Measurements from ENCODE around the gene SEC14L5. TPM values are rescaled to one million over a fixed set of nuclear protein-coding genes. Genes with fewer than 3 reads are reported as not detected.
A peak's percentile ranks its signal among the peaks of the same experiment; 100 is the strongest.

Gene SEC14L5
- total and polyA plus RNA-seq, 5 donors from 2014 or later = 1.5 TPM; not detected in 4

DNA sequence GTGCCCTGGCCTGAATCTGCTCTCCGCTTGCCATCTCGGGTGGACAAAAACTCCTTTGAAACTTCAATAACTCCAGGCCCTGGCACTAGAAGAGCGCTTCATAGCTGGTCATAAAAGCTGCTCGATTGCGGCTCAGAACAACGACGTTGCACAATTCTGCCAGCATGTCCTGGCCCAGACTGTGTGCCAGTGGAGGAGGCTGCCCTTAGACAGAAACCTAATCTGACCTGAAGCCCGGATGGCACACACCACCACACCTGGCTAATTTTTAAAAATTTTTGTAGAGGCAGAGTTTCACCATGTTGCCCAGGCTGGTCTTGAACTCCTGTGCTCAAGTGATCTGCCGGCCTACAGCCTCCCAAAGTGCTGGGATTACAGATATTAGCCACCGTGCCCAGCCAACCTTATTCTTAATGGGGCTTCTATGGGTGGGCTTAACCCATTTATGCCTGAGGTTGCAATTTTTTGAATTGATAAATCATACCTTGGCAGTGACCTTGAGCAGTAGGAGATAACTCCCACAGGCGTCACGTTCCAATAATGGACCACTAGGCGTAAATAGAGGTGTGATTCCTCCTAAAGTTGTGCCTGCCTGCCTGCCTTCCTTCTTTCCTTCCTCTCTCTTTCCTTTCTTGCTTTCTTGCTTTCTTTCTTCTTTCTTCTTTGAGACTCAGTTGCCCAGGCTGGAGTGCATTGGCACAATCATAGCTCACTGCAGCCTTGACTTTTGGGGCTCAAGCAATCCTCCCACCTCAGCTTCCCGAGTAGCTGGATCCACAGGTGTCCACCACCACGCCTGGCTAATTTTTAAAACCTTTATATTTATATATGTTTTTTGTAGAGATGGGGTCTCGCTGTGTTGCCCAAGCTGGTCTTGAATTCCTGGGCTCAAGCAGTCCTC lies 20.1 kb upstream of the SEC14L5 start:
- Histone ChIP-seq H3K4me1 (ENCODE audit: control insufficient read depth, insufficient read depth, low read length, poor library complexity, severe bottlenecking) (peaks cover 11% of the 10 kb centered on the region), H3K27ac (ENCODE audit: insufficient read depth, low read length, poor library complexity, severe bottlenecking) (no peak overlapping the region), H3K36me3 (ENCODE audit: control insufficient read depth, insufficient read depth, low read length) (no peaks in the 10 kb centered on the region), H3K27me3 (ENCODE audit: control insufficient read depth, insufficient read depth, low read length) (peaks cover 3% of the 10 kb centered on the region), H3K9me3 (ENCODE audit: control insufficient read depth in 2 of 2, low read length in 2 of 2) (no peaks in the 10 kb centered on the region), H3K4me3 (ENCODE audit: low read depth, low read length) (no peak overlapping the region)
- Mint-ChIP-seq H3K27me3 (peaks cover 31% of the 10 kb centered on the region), H3K9me3 (peaks cover 0 to 2% (median 0%) of the 10 kb centered on the region in 7 donors), H3K36me3 (no peaks in the 10 kb centered on the region), H3K27ac (no peak overlapping the region), H3K4me3 (peak overlapping the region in 1 of 4 donors; percentile 25), H3K4me1 (peaks cover 0 to 10% (median 0%) of the 10 kb centered on the region in 4 donors)
- no peak for ATAC-seq (ENCODE audit: low read depth in 2 of 2)
- DNase-seq = no peak

DNA sequence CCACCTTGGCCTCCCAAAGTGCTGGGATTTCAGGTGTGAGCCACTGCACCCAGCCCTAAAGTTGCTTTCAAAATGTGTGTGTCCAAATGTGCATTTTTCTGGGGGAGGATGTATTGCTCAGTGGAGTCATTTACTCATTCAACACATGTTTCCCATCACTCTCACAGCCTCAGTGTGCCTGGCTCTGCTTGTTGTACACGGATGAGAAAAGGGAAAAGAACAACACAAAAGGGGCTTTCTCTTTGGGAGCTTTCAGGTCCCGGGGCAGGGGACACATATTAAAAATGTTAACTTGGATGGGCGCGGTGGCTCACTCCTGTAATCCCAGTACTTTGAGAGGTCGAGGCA lies 19.5 kb upstream of the SEC14L5 start:
- peaks cover 31% of the 10 kb centered on the region for H3K27me3 Mint-ChIP-seq
- H3K27ac Mint-ChIP-seq = no peak overlapping the region
- no peak for ATAC-seq (ENCODE audit: low read depth in 2 of 2)
- no peak for DNase-seq
- H3K27me3 ChIP-seq (ENCODE audit: control insufficient read depth, insufficient read depth, low read length) = peaks cover 3% of the 10 kb centered on the region
- no peaks in the 10 kb centered on the region for H3K9me3 ChIP-seq (ENCODE audit: control insufficient read depth in 2 of 2, low read length in 2 of 2)
- no peak overlapping the region for H3K4me3 ChIP-seq (ENCODE audit: low read depth, low read length)
- no peak overlapping the region for H3K4me3 Mint-ChIP-seq
- H3K9me3 Mint-ChIP-seq = peaks cover 0 to 2% (median 0%) of the 10 kb centered on the region in 7 donors
- no peaks in the 10 kb centered on the region for H3K36me3 ChIP-seq (ENCODE audit: control insufficient read depth, insufficient read depth, low read length)
- H3K4me1 ChIP-seq (ENCODE audit: control insufficient read depth, insufficient read depth, low read length, poor library complexity, severe bottlenecking) = peaks cover 11% of the 10 kb centered on the region
- no peak overlapping the region for H3K27ac ChIP-seq (ENCODE audit: insufficient read depth, low read length, poor library complexity, severe bottlenecking)
- peaks cover 0 to 10% (median 0%) of the 10 kb centered on the region in 4 donors for H3K4me1 Mint-ChIP-seq
- H3K36me3 Mint-ChIP-seq = no peaks in the 10 kb centered on the region

DNA sequence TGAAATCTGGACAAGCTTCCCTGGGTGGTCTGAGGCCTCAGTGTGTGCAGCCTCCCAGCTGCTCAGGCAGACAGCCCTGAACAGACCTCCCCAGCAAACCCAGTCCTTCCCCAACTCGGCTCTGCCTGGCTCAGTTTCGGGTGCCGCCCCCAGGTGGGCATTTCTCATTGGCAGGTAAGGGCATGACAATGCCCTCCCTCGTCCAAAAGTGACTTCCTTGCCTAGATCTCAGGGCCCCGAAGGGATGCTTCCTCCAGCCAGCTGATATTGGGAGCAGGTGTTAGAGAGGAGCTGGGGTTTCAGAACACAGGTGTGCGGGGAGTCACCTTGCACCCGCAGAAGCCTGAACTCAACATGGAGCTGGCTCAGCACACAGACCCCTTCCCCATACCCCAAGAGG lies 17.4 kb upstream of the SEC14L5 start:
- no peaks in the 10 kb centered on the region for H3K9me3 ChIP-seq (ENCODE audit: control insufficient read depth in 2 of 2, low read length in 2 of 2)
- Mint-ChIP-seq H3K4me1 (peaks cover 0 to 10% (median 0%) of the 10 kb centered on the region in 4 donors), H3K27me3 (peaks cover 28% of the 10 kb centered on the region), H3K9me3 (no peaks in the 10 kb centered on the region), H3K4me3 (no peak overlapping the region), H3K36me3 (no peaks in the 10 kb centered on the region), H3K27ac (no peak overlapping the region)
- DNase-seq (no peak), ATAC-seq (ENCODE audit: low read depth in 2 of 2) (no peak)
- no peak overlapping the region for H3K4me3 ChIP-seq (ENCODE audit: low read depth, low read length)
- H3K4me1 ChIP-seq (ENCODE audit: control insufficient read depth, insufficient read depth, low read length, poor library complexity, severe bottlenecking) = peaks cover 11% of the 10 kb centered on the region
- H3K36me3 ChIP-seq (ENCODE audit: control insufficient read depth, insufficient read depth, low read length) = no peaks in the 10 kb centered on the region
- H3K27me3 ChIP-seq (ENCODE audit: control insufficient read depth, insufficient read depth, low read length) = no peaks in the 10 kb centered on the region
- H3K27ac ChIP-seq (ENCODE audit: insufficient read depth, low read length, poor library complexity, severe bottlenecking) = no peak overlapping the region

DNA sequence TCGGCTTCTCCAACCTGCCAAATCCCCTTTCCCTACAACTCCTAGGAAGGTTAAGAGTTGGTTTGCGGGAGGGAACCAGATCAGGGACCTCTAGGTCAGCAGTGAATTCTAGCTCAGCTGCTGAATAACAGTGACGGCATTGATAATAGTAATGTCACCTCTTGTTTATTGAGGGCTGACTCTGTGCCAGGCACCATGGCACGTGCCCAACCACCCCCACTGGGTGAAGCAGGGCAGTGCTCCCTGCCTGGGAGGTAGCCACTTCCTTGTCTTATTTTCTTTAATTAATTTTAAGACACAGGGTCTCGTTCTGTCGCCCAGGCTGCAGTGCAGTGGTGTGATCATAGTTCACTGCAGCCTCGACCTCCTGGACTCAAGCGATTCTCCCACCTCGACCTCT lies 15.6 kb upstream of the SEC14L5 start:
- Mint-ChIP-seq H3K9me3 (no peaks in the 10 kb centered on the region), H3K36me3 (no peaks in the 10 kb centered on the region), H3K4me1 (peaks cover 0 to 4% (median 0%) of the 10 kb centered on the region in 4 donors), H3K27me3 (peaks cover 24% of the 10 kb centered on the region), H3K27ac (no peak overlapping the region), H3K4me3 (no peak overlapping the region)
- no peak for DNase-seq
- no peaks in the 10 kb centered on the region for H3K9me3 ChIP-seq (ENCODE audit: control insufficient read depth in 2 of 2, low read length in 2 of 2)
- ATAC-seq (ENCODE audit: low read depth in 2 of 2) = no peak
- H3K27me3 ChIP-seq (ENCODE audit: control insufficient read depth, insufficient read depth, low read length) = no peaks in the 10 kb centered on the region
- H3K4me1 ChIP-seq (ENCODE audit: control insufficient read depth, insufficient read depth, low read length, poor library complexity, severe bottlenecking) = no peaks in the 10 kb centered on the region
- no peak overlapping the region for H3K4me3 ChIP-seq (ENCODE audit: low read depth, low read length)
- H3K36me3 ChIP-seq (ENCODE audit: control insufficient read depth, insufficient read depth, low read length) = no peaks in the 10 kb centered on the region
- H3K27ac ChIP-seq (ENCODE audit: insufficient read depth, low read length, poor library complexity, severe bottlenecking) = no peak overlapping the region

DNA sequence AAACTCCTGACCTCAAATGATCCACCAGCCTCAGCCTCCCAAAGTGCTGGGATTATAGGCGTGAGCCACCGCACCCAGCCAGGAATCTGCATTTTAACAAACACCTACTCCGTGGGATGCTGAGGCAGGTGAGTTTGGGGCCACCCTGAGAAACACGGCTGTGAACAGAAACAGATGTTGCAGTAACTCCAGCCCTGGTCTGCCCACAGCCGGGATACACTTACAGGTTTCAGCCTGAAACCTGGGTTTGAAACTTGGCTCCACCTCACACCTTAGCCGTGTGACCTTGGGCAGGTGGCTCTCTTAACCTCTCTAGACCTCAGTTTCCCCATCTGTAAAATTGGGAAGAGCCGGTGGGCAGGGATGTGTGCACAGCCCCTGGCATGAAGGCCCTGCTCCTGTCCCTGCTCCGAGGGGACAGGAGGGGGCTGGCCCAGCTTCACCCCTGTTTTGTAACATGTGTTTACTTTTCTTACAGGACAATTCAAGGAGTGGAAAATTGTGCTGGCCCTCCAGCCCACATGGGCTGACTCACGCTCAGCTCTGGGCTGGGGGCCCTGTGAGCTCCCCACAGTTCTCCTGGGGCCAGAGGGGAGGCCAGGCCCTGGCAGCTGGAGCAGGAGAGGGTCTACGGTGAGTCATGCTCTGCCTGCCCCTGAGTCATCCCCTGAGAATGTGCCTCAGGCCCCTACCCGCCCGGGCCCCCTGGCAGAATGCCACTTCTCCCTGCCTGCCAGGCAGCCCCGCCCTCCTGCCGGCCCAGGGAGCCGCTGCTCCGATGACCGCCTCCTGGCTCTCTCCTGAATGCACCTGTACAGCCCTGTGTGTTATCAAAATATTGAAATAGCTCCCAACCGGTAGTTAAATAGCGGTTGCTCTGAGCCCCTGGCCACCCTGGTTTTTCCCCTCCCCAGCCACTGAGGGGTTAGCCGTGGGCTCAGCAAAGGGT lies 13.5 kb upstream of the SEC14L5 start:
- H3K36me3 Mint-ChIP-seq = no peaks in the 10 kb centered on the region
- no peaks in the 10 kb centered on the region for H3K9me3 Mint-ChIP-seq
- ATAC-seq (ENCODE audit: low read depth in 2 of 2) (no peak), DNase-seq (no peak)
- Histone ChIP-seq H3K27ac (ENCODE audit: insufficient read depth, low read length, poor library complexity, severe bottlenecking) (no peak overlapping the region), H3K4me3 (ENCODE audit: low read depth, low read length) (no peak overlapping the region), H3K27me3 (ENCODE audit: control insufficient read depth, insufficient read depth, low read length) (no peaks in the 10 kb centered on the region), H3K4me1 (ENCODE audit: control insufficient read depth, insufficient read depth, low read length, poor library complexity, severe bottlenecking) (no peaks in the 10 kb centered on the region), H3K36me3 (ENCODE audit: control insufficient read depth, insufficient read depth, low read length) (no peaks in the 10 kb centered on the region), H3K9me3 (ENCODE audit: control insufficient read depth in 2 of 2, low read length in 2 of 2) (no peaks in the 10 kb centered on the region)
- no peaks in the 10 kb centered on the region for H3K4me1 Mint-ChIP-seq
- peaks cover 19% of the 10 kb centered on the region for H3K27me3 Mint-ChIP-seq
- no peak overlapping the region for H3K4me3 Mint-ChIP-seq
- H3K27ac Mint-ChIP-seq = no peak overlapping the region

DNA sequence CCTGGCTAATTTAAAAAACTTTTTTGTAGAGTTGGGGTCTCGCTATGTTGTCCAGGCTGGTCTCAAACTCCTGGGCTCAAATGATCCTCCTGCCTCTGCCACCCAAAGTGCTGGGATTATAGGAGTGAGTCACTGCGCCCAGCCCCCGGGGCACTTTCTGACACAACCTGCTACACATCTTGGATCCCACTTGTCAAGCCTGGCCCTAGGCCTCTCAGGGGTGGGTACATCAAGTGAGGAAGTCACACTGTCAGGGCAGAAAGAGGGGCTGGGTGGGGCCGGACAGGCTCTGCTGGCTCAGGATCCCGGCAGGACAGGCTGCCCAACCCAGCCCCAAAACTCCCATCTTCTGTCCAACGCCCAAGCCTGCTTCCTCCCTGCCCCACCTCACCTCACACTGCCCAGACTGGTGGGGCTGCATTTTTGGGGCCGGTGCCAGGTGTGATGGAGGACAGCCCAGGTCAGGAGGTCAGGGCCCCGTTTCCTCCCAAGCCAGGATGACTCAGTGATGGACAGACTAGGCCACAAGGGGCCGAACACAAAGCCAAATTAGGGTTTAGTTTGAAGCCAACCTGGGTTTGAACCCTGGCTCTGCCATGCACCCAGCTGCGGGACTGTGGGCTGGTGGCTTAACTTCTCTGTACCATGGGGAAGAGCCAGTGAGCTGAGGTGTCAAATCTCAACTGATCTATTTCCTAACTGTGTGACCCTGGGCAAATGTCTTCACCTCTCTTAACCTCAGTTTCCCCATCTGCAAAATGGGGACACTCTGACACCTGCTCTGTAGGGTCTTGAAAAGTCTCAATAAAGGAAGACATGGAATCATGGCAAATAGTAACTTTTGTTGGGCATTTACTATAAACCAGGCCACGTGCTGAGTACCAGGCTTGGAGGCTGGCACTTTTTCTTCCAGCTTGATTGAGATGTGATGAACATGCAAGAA lies 12.3 kb upstream of the SEC14L5 start:
- Mint-ChIP-seq H3K27ac (no peak overlapping the region), H3K4me3 (no peak overlapping the region), H3K9me3 (no peaks in the 10 kb centered on the region), H3K4me1 (no peaks in the 10 kb centered on the region), H3K36me3 (no peaks in the 10 kb centered on the region), H3K27me3 (peaks cover 21% of the 10 kb centered on the region)
- Histone ChIP-seq H3K4me1 (ENCODE audit: control insufficient read depth, insufficient read depth, low read length, poor library complexity, severe bottlenecking) (no peaks in the 10 kb centered on the region), H3K27ac (ENCODE audit: insufficient read depth, low read length, poor library complexity, severe bottlenecking) (no peak overlapping the region), H3K4me3 (ENCODE audit: low read depth, low read length) (no peak overlapping the region), H3K36me3 (ENCODE audit: control insufficient read depth, insufficient read depth, low read length) (no peaks in the 10 kb centered on the region), H3K9me3 (ENCODE audit: control insufficient read depth in 2 of 2, low read length in 2 of 2) (no peaks in the 10 kb centered on the region), H3K27me3 (ENCODE audit: control insufficient read depth, insufficient read depth, low read length) (no peaks in the 10 kb centered on the region)
- no peak for ATAC-seq (ENCODE audit: low read depth in 2 of 2)
- no peak for DNase-seq

DNA sequence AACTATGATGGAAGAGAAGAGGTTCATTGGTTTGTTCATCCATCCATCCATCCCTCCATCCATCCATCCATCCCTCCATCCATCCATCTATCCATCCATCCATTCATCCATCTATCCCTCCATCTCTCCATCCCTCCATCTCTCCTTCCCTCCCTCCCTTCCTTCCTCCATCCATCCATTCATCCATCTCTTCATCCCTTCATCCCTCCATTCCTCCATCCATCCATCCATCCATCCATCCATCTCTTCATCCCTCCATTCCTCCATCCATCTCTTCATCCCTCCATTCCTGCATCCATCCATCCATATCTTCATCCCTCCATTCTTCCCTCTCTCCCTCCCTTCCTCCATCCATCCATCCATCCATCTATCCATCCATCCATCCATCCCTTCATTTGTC lies 11.2 kb upstream of the SEC14L5 start:
- Histone ChIP-seq H3K4me1 (ENCODE audit: control insufficient read depth, insufficient read depth, low read length, poor library complexity, severe bottlenecking) (no peaks in the 10 kb centered on the region), H3K27ac (ENCODE audit: insufficient read depth, low read length, poor library complexity, severe bottlenecking) (no peak overlapping the region), H3K4me3 (ENCODE audit: low read depth, low read length) (no peak overlapping the region), H3K36me3 (ENCODE audit: control insufficient read depth, insufficient read depth, low read length) (no peaks in the 10 kb centered on the region), H3K27me3 (ENCODE audit: control insufficient read depth, insufficient read depth, low read length) (no peaks in the 10 kb centered on the region), H3K9me3 (ENCODE audit: control insufficient read depth in 2 of 2, low read length in 2 of 2) (no peaks in the 10 kb centered on the region)
- Mint-ChIP-seq H3K27me3 (peaks cover 30% of the 10 kb centered on the region), H3K36me3 (no peaks in the 10 kb centered on the region), H3K9me3 (no peaks in the 10 kb centered on the region), H3K4me1 (no peaks in the 10 kb centered on the region), H3K4me3 (no peak overlapping the region), H3K27ac (no peak overlapping the region)
- ATAC-seq (ENCODE audit: low read depth in 2 of 2) (no peak), DNase-seq (no peak)
